WERI-Rb-1 (cell line): Measurements from ENCODE around the gene SUPT16H.
A peak's percentile ranks its signal among the peaks of the same experiment; 100 is the strongest.

Experiments
- DNase-seq: peaks from one replicate; pipeline ENCODE4 v3.0.0-alpha.2; 2020
- H3K27ac ChIP-seq: fragments of 250-450 bp; sonication (Bioruptor Pico); 2 replicates; pipeline ENCODE4 v1.5.1; 2020; ENCODE audit warnings: mild to moderate bottlenecking, moderate library complexity
- H3K27me3 ChIP-seq: fragments of 250-450 bp; sonication (Bioruptor Pico); 2 replicates; pipeline ENCODE4 v1.5.1; 2021; ENCODE audit warnings: mild to moderate bottlenecking, low read depth, moderate library complexity; ENCODE audit not compliant: insufficient read depth, severe bottlenecking
- H3K36me3 ChIP-seq: fragments of 250-450 bp; sonication (Bioruptor Pico); 2 replicates; pipeline ENCODE4 v1.5.1; 2020; ENCODE audit warnings: mild to moderate bottlenecking, moderate library complexity
- H3K4me3 ChIP-seq: 2 replicates; pipeline ENCODE4 v1.5.1; 2011; ENCODE audit warnings: low read depth, mild to moderate bottlenecking, control low read depth, low read length
- H3K9me3 ChIP-seq: fragments of 250-450 bp; sonication (Bioruptor Pico); 2 replicates; pipeline ENCODE4 v1.5.1; 2021; ENCODE audit warnings: mild to moderate bottlenecking, moderate library complexity; ENCODE audit not compliant: severe bottlenecking
- CTCF ChIP-seq: IDR thresholded peaks from 2 replicates; pipeline ENCODE4 v1.5.1; 2011; ENCODE audit warnings: low read depth, mild to moderate bottlenecking, control low read depth, inconsistent platforms, low read length

SUPT16H gene

GRCh38 chr14:21414137-21414631, 30.4 kb upstream of the SUPT16H start:
- Histone ChIP-seq H3K36me3 (peaks cover 87% of the 10 kb centered on the region), H3K27ac (no peak overlapping the region), H3K4me3 (no peak overlapping the region), H3K9me3 (no peaks in the 10 kb centered on the region), H3K27me3 (no peaks in the 10 kb centered on the region)
- TF ChIP-seq CTCF, result no peak
- DNase-seq, result no peak

- H3K27me3 ChIP-seq, result no peaks in the 10 kb centered on the region
- no peak overlapping the region for H3K4me3 ChIP-seq
- no peak for DNase-seq
- TF ChIP-seq CTCF, result no peak
- no peak overlapping the region for H3K27ac ChIP-seq
- H3K36me3 ChIP-seq, result peaks cover 96% of the 10 kb centered on the region
- H3K9me3 ChIP-seq, result no peaks in the 10 kb centered on the region
Measured at GRCh38 chr14:21408147-21408546, 24.3 kb upstream of the SUPT16H start.

- H3K4me3 ChIP-seq, result no peak overlapping the region
- no peak for TF ChIP-seq CTCF
- DNase-seq, result no peak
- peaks cover 97% of the 10 kb centered on the region for H3K36me3 ChIP-seq
- no peaks in the 10 kb centered on the region for H3K27me3 ChIP-seq
- H3K27ac ChIP-seq, result no peak overlapping the region
- H3K9me3 ChIP-seq, result no peaks in the 10 kb centered on the region
Measured at GRCh38 chr14:21406213-21406612, 22.4 kb upstream of the SUPT16H start.

- Histone ChIP-seq H3K36me3 (peaks cover 97% of the 10 kb centered on the region), H3K9me3 (no peaks in the 10 kb centered on the region), H3K4me3 (no peak overlapping the region), H3K27ac (no peak overlapping the region), H3K27me3 (no peaks in the 10 kb centered on the region)
- TF ChIP-seq CTCF, result no peak
- no peak for DNase-seq
Measured at GRCh38 chr14:21405097-21405496, 21.3 kb upstream of the SUPT16H start.

GRCh38 chr14:21399311-21399870, 15.6 kb upstream of the SUPT16H start:
- H3K9me3 ChIP-seq, result no peaks in the 10 kb centered on the region
- no peak for TF ChIP-seq CTCF
- H3K27ac ChIP-seq, result peak overlapping the region; percentile 74
- H3K36me3 ChIP-seq, result peaks cover 98% of the 10 kb centered on the region
- DNase-seq, result no peak
- H3K4me3 ChIP-seq, result no peak overlapping the region
- no peaks in the 10 kb centered on the region for H3K27me3 ChIP-seq

GRCh38 chr14:21398901-21399300, 15.1 kb upstream of the SUPT16H start:
- H3K36me3 ChIP-seq, result peaks cover 97% of the 10 kb centered on the region
- no peak overlapping the region for H3K4me3 ChIP-seq
- TF ChIP-seq CTCF, result no peak
- H3K27ac ChIP-seq, result peak overlapping the region; percentile 74
- H3K9me3 ChIP-seq, result no peaks in the 10 kb centered on the region
- H3K27me3 ChIP-seq, result no peaks in the 10 kb centered on the region
- DNase-seq, result no peak
